H9 (cell line): ENCODE data around the gene MTOR. TPM values are rescaled to one million over a fixed set of nuclear protein-coding genes. Genes with fewer than 3 reads are reported as not detected.

Experiments used
- DNase-seq: peaks from one replicate; pipeline ENCODE4 v3.0.0-alpha.2; 2017
- H2AFZ ChIP-seq: one replicate; pipeline ENCODE4 v1.6.1; 2013; ENCODE audit warnings: mild to moderate bottlenecking, low read length, control low read depth, moderate library complexity
- H2AK5ac ChIP-seq: 2 replicates; pipeline ENCODE4 v1.6.1; 2013; ENCODE audit warnings: low read length, control low read depth, mixed read lengths; ENCODE audit not compliant: insufficient read length
- H2BK120ac ChIP-seq: one replicate; pipeline ENCODE4 v1.6.1; 2013; ENCODE audit warnings: low read depth, mild to moderate bottlenecking, low read length, control low read depth, inconsistent platforms; ENCODE audit not compliant: poor library complexity, severe bottlenecking
- H2BK12ac ChIP-seq: 2 replicates; pipeline ENCODE4 v1.6.1; 2013; ENCODE audit warnings: low read length, control low read depth, mixed read lengths, low read depth; ENCODE audit not compliant: insufficient read length
- H2BK15ac ChIP-seq: 2 replicates; pipeline ENCODE4 v1.6.1; 2013; ENCODE audit warnings: low read depth, low read length, control low read depth
- H2BK20ac ChIP-seq: one replicate; pipeline ENCODE4 v1.6.1; 2013; ENCODE audit warnings: low read depth, mild to moderate bottlenecking, low read length, control low read depth, inconsistent platforms; ENCODE audit not compliant: poor library complexity, severe bottlenecking
- H2BK5ac ChIP-seq: 2 replicates; pipeline ENCODE4 v1.6.1; 2013; ENCODE audit warnings: low read length, control low read depth, mixed read lengths; ENCODE audit not compliant: insufficient read length
- H3K14ac ChIP-seq: 2 replicates; pipeline ENCODE4 v1.6.1; 2013; ENCODE audit warnings: low read length, control low read depth; ENCODE audit not compliant: insufficient read depth
- H3K18ac ChIP-seq: 2 replicates; pipeline ENCODE4 v1.6.1; 2013; ENCODE audit warnings: low read depth, mild to moderate bottlenecking, mixed read lengths, low read length, control low read depth; ENCODE audit not compliant: insufficient read length
- H3K23ac ChIP-seq: 2 replicates; pipeline ENCODE4 v1.6.1; 2013; ENCODE audit warnings: low read length, control low read depth, mixed read lengths, low read depth; ENCODE audit not compliant: insufficient read length
- H3K23me2 ChIP-seq: 2 replicates; pipeline ENCODE4 v1.6.1; 2013; ENCODE audit warnings: low read depth, mild to moderate bottlenecking, mixed read lengths, low read length, control low read depth; ENCODE audit not compliant: insufficient read length, poor library complexity, severe bottlenecking
- H3K27ac ChIP-seq: 2 replicates; pipeline ENCODE4 v1.5.1; 2013; ENCODE audit warnings: low read length, control low read depth, mixed read lengths, low read depth; ENCODE audit not compliant: insufficient read length
- H3K27me3 ChIP-seq: 2 replicates; pipeline ENCODE4 v1.6.1; 2013; ENCODE audit warnings: low read length, control low read depth, inconsistent platforms; ENCODE audit not compliant: insufficient read depth
- H3K4ac ChIP-seq: 2 replicates; pipeline ENCODE4 v1.6.1; 2013; ENCODE audit warnings: low read depth, mild to moderate bottlenecking, control low read depth, inconsistent platforms, low read length, moderate library complexity
- H3K4me1 ChIP-seq: 2 replicates; pipeline ENCODE4 v1.6.1; 2013; ENCODE audit warnings: low read length, control low read depth, inconsistent platforms; ENCODE audit not compliant: insufficient read depth
- H3K4me2 ChIP-seq: 2 replicates; pipeline ENCODE4 v1.6.1; 2013; ENCODE audit warnings: low read length, control low read depth, mixed read lengths; ENCODE audit not compliant: insufficient read length, insufficient read depth
- H3K56ac ChIP-seq: 2 replicates; pipeline ENCODE4 v1.6.1; 2013; ENCODE audit warnings: low read depth, mild to moderate bottlenecking, mixed read lengths, low read length, control low read depth; ENCODE audit not compliant: insufficient read length
- H3K79me1 ChIP-seq: 2 replicates; pipeline ENCODE4 v1.6.1; 2013; ENCODE audit warnings: low read depth, mild to moderate bottlenecking, moderate library complexity, low read length, control low read depth, inconsistent platforms; ENCODE audit not compliant: insufficient read depth, poor library complexity, severe bottlenecking
- H3K79me2 ChIP-seq: 2 replicates; pipeline ENCODE4 v1.6.1; 2013; ENCODE audit warnings: low read length, control low read depth, inconsistent platforms; ENCODE audit not compliant: insufficient read depth
- H3K9ac ChIP-seq: 2 replicates; pipeline ENCODE4 v1.6.1; 2013; ENCODE audit warnings: low read length, control low read depth, mixed read lengths; ENCODE audit not compliant: insufficient read length; ENCODE audit errors: extremely low read depth
- H3K9me3 ChIP-seq: one replicate; pipeline ENCODE4 v1.6.1; 2013; ENCODE audit warnings: low read depth, low read length, inconsistent platforms; ENCODE audit not compliant: control insufficient read depth
- H3T11ph ChIP-seq: one replicate; pipeline ENCODE4 v1.6.1; 2013; ENCODE audit warnings: mild to moderate bottlenecking, low read length, control low read depth, inconsistent platforms
- H4K20me1 ChIP-seq: one replicate; pipeline ENCODE4 v1.6.1; 2013; ENCODE audit not compliant: control insufficient read depth, insufficient read length, insufficient read depth
- H4K5ac ChIP-seq: 2 replicates; pipeline ENCODE4 v1.6.1; 2013; ENCODE audit warnings: low read depth, mild to moderate bottlenecking, mixed read lengths, low read length, control low read depth; ENCODE audit not compliant: insufficient read length
- H4K8ac ChIP-seq: replicated peaks from 2 replicates; pipeline ENCODE4 v1.6.1; 2013; ENCODE audit warnings: low read length, control low read depth, mixed read lengths, low read depth; ENCODE audit not compliant: insufficient read length
- H4K91ac ChIP-seq: 2 replicates; pipeline ENCODE4 v1.6.1; 2013; ENCODE audit warnings: low read depth, mild to moderate bottlenecking, moderate library complexity, mixed read lengths, low read length, control low read depth; ENCODE audit not compliant: insufficient read length
- H3K27ac Mint-ChIP-seq, 3 experiments: 2 replicates in 2 of 3; 3 replicates in 1 of 3; pipeline ENCODE4 v1.8.0; 2020 to 2021; ENCODE audit warnings: mixed read lengths in 3 of 3, mild to moderate bottlenecking in 1 of 3, moderate library complexity in 1 of 3
- H3K27me3 Mint-ChIP-seq: 2 replicates; pipeline ENCODE4 v1.8.0; 2021; ENCODE audit warnings: low read depth, mild to moderate bottlenecking, moderate library complexity, mixed read lengths
- H3K36me3 Mint-ChIP-seq, 3 experiments: 2 replicates in 2 of 3; 3 replicates in 1 of 3; pipeline ENCODE4 v1.8.0; 2020 to 2021; ENCODE audit warnings: low read depth in 3 of 3, mixed read lengths in 3 of 3; ENCODE audit not compliant: insufficient read depth in 1 of 3
- H3K4me1 Mint-ChIP-seq, 2 experiments: 2 replicates each; pipeline ENCODE4 v1.8.0; 2020; ENCODE audit warnings: mixed read lengths in 2 of 2
- H3K4me3 Mint-ChIP-seq, 2 experiments: 2 replicates in 1 of 2; 3 replicates in 1 of 2; pipeline ENCODE4 v1.8.0; 2020 to 2021; ENCODE audit warnings: mild to moderate bottlenecking in 2 of 2, mixed read lengths in 2 of 2, moderate library complexity in 1 of 2
- H3K9me3 Mint-ChIP-seq, 2 experiments: 2 replicates in 1 of 2; 3 replicates in 1 of 2; pipeline ENCODE4 v1.8.0; 2020; ENCODE audit warnings: mild to moderate bottlenecking in 2 of 2, mixed read lengths in 2 of 2, moderate library complexity in 1 of 2
- CTCF ChIP-seq: fragments of 200-600 bp; sonication (generic); conservative IDR thresholded peaks from 3 replicates; pipeline ENCODE4 v1.8.0; 2021; ENCODE audit warnings: antibody characterized with exemption, mild to moderate bottlenecking
- WGBS: extraction: QIAGEN DNeasy Blood & Tissue Kit; methylation state at CpG from one replicate; pipeline ENCODE4 v1.1.7; 2013; ENCODE audit warnings: missing lambda C conversion rate, low lambda C conversion rate, mixed read lengths; ENCODE audit not compliant: insufficient read length; ENCODE audit errors: extremely low coverage; 5-methylcytosine and 5-hydroxymethylcytosine counted together
- total RNA-seq: library from RNA; stranded (reverse); gene quantifications from 2 replicates; pipeline ENCODE4 v1.2.1, GENCODE V29; 2021

Gene MTOR
- total RNA-seq, 1 experiment from 2014 or later: 67.5 TPM

- H3K27ac ChIP-seq: peak within 1 kb of the TSS; percentile 21
- no peaks in the 10 kb centered on the region for H3K9me3 Mint-ChIP-seq
These were observed 202.2 kb downstream of the MTOR start, which contains the start of gene SRM for GRCh38 chr1:11059968-11060830. TSS of gene SRM (minus strand) at chr1:11060018. CDS start at chr1:11059943, 75 bp downstream.

More at GRCh38 chr1:11059968-11060830, 202.2 kb downstream of the MTOR start, which contains the start of gene SRM:
- DNase-seq: peak; percentile 91
- H4K8ac ChIP-seq: no peak within 1 kb of the TSS
- H3K23ac ChIP-seq: peak within 1 kb of the TSS; percentile 5
- H3K14ac ChIP-seq: peak within 1 kb of the TSS; percentile 92
- Mint-ChIP-seq H3K27ac (peak within 1 kb of the TSS; percentile 88 to 96 (median 93); a peak in 5 of 7 replicates), H3K4me3 (peak within 1 kb of the TSS; percentile 93 to 96), H3K36me3 (peaks cover 27 to 64% (median 37%) of the 10 kb centered on the region in 3 experiments), H3K27me3 (no peaks in the 10 kb centered on the region), H3K4me1 (peaks cover 13 to 19% of the 10 kb centered on the region in 2 experiments)
- H2BK12ac ChIP-seq: no peak within 1 kb of the TSS
- H3K23me2 ChIP-seq: peaks cover 7% of the 10 kb centered on the region
- H3K56ac ChIP-seq: no peak within 1 kb of the TSS
- no peaks in the 10 kb centered on the region for H4K20me1 ChIP-seq
- TF ChIP-seq CTCF: peak; percentile 46; the same call in 2 of the 3 replicates
- H3K79me2 ChIP-seq: peaks cover 2% of the 10 kb centered on the region; the same call in 1 of the 2 replicates
- H2AFZ ChIP-seq: peak within 1 kb of the TSS; percentile 9
- peak within 1 kb of the TSS; percentile 45 for H3K18ac ChIP-seq
- WGBS: no CpG with 5 or more reads among the region's 83 CpGs
- no peak within 1 kb of the TSS for H3T11ph ChIP-seq
- H3K4me2 ChIP-seq: peak within 1 kb of the TSS; percentile 94
- no peak within 1 kb of the TSS for H4K5ac ChIP-seq
- no peak within 1 kb of the TSS for H2BK120ac ChIP-seq
- H3K79me1 ChIP-seq: no peaks in the 10 kb centered on the region
- no peaks in the 10 kb centered on the region for H3K9me3 ChIP-seq
- no peak within 1 kb of the TSS for H2BK20ac ChIP-seq
- peak within 1 kb of the TSS; percentile 89 for H3K9ac ChIP-seq
- no peak within 1 kb of the TSS for H2BK5ac ChIP-seq
- no peaks in the 10 kb centered on the region for H3K4me1 ChIP-seq
- no peak within 1 kb of the TSS for H2BK15ac ChIP-seq
- no peaks in the 10 kb centered on the region; the same call in 1 of the 2 replicates for H3K27me3 ChIP-seq
- H2AK5ac ChIP-seq: no peak within 1 kb of the TSS
- H4K91ac ChIP-seq: no peak within 1 kb of the TSS
- H3K4ac ChIP-seq: no peak within 1 kb of the TSS
